AG10803 (cell line): ENCODE data around the gene UQCR11.
"Not testable (repeated sequence)": the region's sequence is repeated elsewhere in the genome, so short reads cannot be mapped to it uniquely, and the experiment has no call there.

Source experiments
- DNase-seq: peaks from one replicate; pipeline ENCODE4 v3.0.0; 2010; ENCODE audit warnings: low read depth
- H3K4me3 ChIP-seq: 2 replicates; pipeline ENCODE4 v1.5.1; 2011; ENCODE audit warnings: mild to moderate bottlenecking, low read length, control low read depth
- CTCF ChIP-seq: conservative IDR thresholded peaks from 2 replicates; pipeline ENCODE4 v1.5.1; 2011; ENCODE audit warnings: mild to moderate bottlenecking, low read length, control low read depth, inconsistent platforms

The UQCR11 gene

GRCh38 chr19:1646659-1647453 lies 41.6 kb upstream of the UQCR11 start:
- TF ChIP-seq CTCF = no peak
- DNase-seq = no peak
- no peak overlapping the region for H3K4me3 ChIP-seq

DNA sequence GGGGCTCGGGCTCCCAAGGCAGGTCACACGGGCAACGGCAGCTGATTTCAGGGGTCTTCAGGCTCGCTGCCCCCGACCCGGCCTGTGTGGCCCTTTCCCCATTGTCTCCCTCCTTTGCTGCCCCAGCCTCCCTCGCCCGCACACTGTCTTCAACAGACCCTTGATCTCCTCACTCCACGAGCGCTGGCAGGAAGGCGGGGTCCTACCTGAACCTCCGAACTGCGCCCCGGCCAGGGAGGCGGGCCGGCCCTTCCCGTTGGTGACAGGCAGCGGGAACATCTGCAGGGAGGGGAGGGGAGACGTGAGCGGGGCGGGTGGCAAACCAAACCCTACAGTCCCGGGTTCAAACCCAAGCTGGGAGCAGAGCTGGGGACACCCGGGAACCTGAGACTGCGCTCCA lies 40.9 kb upstream of the UQCR11 start:
- H3K4me3 ChIP-seq = no peak overlapping the region
- no peak for TF ChIP-seq CTCF

GRCh38 chr19:1645299-1645698 lies 40.0 kb upstream of the UQCR11 start:
- TF ChIP-seq CTCF = no peak
- no peak overlapping the region for H3K4me3 ChIP-seq
- DNase-seq = no peak

More for the DNA sequence above, 40.9 kb upstream of the UQCR11 start:
- DNase-seq = no peak

GRCh38 chr19:1644070-1644469 lies 38.8 kb upstream of the UQCR11 start:
- no peak for TF ChIP-seq CTCF
- no peak for DNase-seq
- no peak overlapping the region for H3K4me3 ChIP-seq

DNA sequence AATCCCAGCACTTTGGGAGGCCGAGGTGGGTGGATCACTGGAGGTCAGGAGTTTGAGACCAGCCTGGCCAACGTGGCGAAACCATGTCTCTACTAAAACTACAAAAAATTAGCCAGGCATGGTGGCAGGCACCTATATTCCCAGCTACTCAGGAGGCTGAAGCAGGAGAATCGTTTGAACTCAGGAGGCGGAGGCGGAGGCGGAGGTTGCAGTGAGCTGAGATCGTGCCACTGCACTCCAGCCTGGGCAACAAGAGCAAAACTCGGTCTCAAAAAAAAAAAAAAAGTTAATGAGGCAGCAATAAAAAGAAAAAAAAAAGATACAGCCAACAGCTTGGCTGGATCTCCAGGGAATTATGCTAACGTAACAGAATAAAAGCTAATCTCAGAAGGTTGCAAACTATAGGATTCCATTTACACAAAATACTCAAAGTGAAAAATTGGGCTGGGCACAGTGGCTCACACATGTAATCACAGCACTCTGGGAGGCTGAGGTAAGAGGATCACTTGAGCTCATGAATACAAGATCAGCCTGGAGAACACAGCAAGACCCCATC lies 35.7 kb upstream of the UQCR11 start:
- DNase-seq = not testable (repeated sequence)

GRCh38 chr19:1636325-1637236 lies 31.3 kb upstream of the UQCR11 start:
- no peak for TF ChIP-seq CTCF
- no peak overlapping the region for H3K4me3 ChIP-seq
- no peak for DNase-seq

More for the DNA sequence above, 35.7 kb upstream of the UQCR11 start:
- H3K4me3 ChIP-seq = not testable (repeated sequence)

DNA sequence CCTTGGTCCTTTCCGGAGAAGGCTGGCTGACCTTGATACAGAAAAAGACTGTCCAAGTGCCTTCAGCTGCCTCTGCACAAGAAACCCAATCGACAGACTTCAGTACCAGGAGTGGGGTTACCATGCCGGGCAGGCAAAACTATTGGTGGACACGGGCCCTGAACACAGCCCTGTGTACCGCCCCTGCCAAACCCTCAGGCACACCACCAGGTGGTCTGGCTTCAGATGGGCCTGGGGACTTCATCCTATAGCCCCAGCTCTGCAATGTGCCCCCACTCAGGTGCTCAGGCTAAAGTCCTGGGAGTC lies 29.6 kb upstream of the UQCR11 start:
- DNase-seq = no peak
- no peak for TF ChIP-seq CTCF

More for the DNA sequence above, 29.6 kb upstream of the UQCR11 start:
- no peak overlapping the region for H3K4me3 ChIP-seq
